HepG2 (cell line): ENCODE data around the gene COX7A2L. TPM values are rescaled to one million over a fixed set of nuclear protein-coding genes. Genes with fewer than 3 reads are reported as not detected.

Source experiments
- ATRX ChIP-seq: sonication (generic); formaldehyde crosslinking; IDR thresholded peaks from 2 replicates; pipeline ENCODE4 v1.4.0; 2020; ENCODE audit warnings: missing genetic modification reagents, borderline replicate concordance
- ELF3 ChIP-seq: IDR thresholded peaks from 2 replicates; pipeline ENCODE4 v1.6.1; 2016; ENCODE audit warnings: missing genetic modification reagents, missing compliant biosample characterization
- ETV6 ChIP-seq: sonication (generic); formaldehyde crosslinking; conservative IDR thresholded peaks from 2 replicates; pipeline ENCODE4 v1.4.0; 2020; ENCODE audit warnings: missing genetic modification reagents
- GATA4 ChIP-seq: sonication (generic); IDR thresholded peaks from 2 replicates; pipeline ENCODE4 v1.6.1; 2016; ENCODE audit warnings: antibody characterized with exemption, low read depth, borderline replicate concordance
- HOXA5 ChIP-seq: sonication (generic); formaldehyde crosslinking; IDR thresholded peaks from 2 replicates; pipeline ENCODE4 v1.4.0; 2020; ENCODE audit warnings: missing genetic modification reagents
- HOXD1 ChIP-seq: sonication (generic); formaldehyde crosslinking; IDR thresholded peaks from 2 replicates; pipeline ENCODE4 v1.5.0; 2020; ENCODE audit warnings: missing genetic modification reagents
- IKZF1 ChIP-seq: fragments of 450-650 bp; IDR thresholded peaks from 2 replicates; pipeline ENCODE4 v1.7.1; 2016
- ISX ChIP-seq: sonication (generic); formaldehyde crosslinking; conservative IDR thresholded peaks from 2 replicates; pipeline ENCODE4 v1.5.0; 2020; ENCODE audit warnings: missing genetic modification reagents
- MEF2D ChIP-seq: sonication (generic); formaldehyde crosslinking; IDR thresholded peaks from 2 replicates; pipeline ENCODE4 v1.5.1; 2020; ENCODE audit warnings: mild to moderate bottlenecking, missing genetic modification reagents
- NFATC3 ChIP-seq: sonication (generic); formaldehyde crosslinking; IDR thresholded peaks from 2 replicates; pipeline ENCODE4 v1.5.1; 2020; ENCODE audit warnings: mild to moderate bottlenecking, missing genetic modification reagents
- NFKBIZ ChIP-seq: IDR thresholded peaks from 2 replicates; pipeline ENCODE4 v1.6.1; 2018; ENCODE audit warnings: missing genetic modification reagents, missing compliant biosample characterization
- NFYC ChIP-seq: IDR thresholded peaks from 2 replicates; pipeline ENCODE4 v1.6.1; 2016; ENCODE audit warnings: missing genetic modification reagents, missing compliant biosample characterization
- PHF8 ChIP-seq: sonication (generic); formaldehyde crosslinking; IDR thresholded peaks from 2 replicates; pipeline ENCODE4 v1.5.0; 2020; ENCODE audit warnings: missing genetic modification reagents
- SAP130 ChIP-seq: IDR thresholded peaks from 2 replicates; pipeline ENCODE4 v1.6.1; 2016; ENCODE audit warnings: low read depth
- ZNF143 ChIP-seq: sonication (generic); formaldehyde crosslinking; IDR thresholded peaks from 2 replicates; pipeline ENCODE4 v1.4.0; 2020; ENCODE audit warnings: missing genetic modification reagents
- ZNF563 ChIP-seq: sonication (generic); formaldehyde crosslinking; IDR thresholded peaks from 2 replicates; pipeline ENCODE4 v1.8.0; 2022; ENCODE audit warnings: mild to moderate bottlenecking, moderate library complexity, missing genetic modification reagents
- ZNF577 ChIP-seq: sonication (generic); formaldehyde crosslinking; IDR thresholded peaks from 2 replicates; pipeline ENCODE4 v1.4.0; 2020; ENCODE audit warnings: mild to moderate bottlenecking, low read depth, missing genetic modification reagents, borderline replicate concordance
- ZNF598 ChIP-seq: sonication (generic); formaldehyde crosslinking; IDR thresholded peaks from 2 replicates; pipeline ENCODE4 v1.5.1; 2020; ENCODE audit warnings: mild to moderate bottlenecking, missing genetic modification reagents, borderline replicate concordance
- ZNF629 ChIP-seq: sonication (generic); formaldehyde crosslinking; conservative IDR thresholded peaks from 2 replicates; pipeline ENCODE4 v1.5.0; 2020; ENCODE audit warnings: missing genetic modification reagents
- ZNF720 ChIP-seq: sonication (generic); formaldehyde crosslinking; IDR thresholded peaks from 2 replicates; pipeline ENCODE4 v1.4.0; 2020; ENCODE audit warnings: missing genetic modification reagents
- ZNF746 ChIP-seq: sonication (generic); formaldehyde crosslinking; IDR thresholded peaks from 2 replicates; pipeline ENCODE4 v1.8.0; 2022; ENCODE audit warnings: mild to moderate bottlenecking, missing genetic modification reagents
- ZNF776 ChIP-seq: sonication (generic); formaldehyde crosslinking; IDR thresholded peaks from 2 replicates; pipeline ENCODE4 v1.4.0; 2020; ENCODE audit warnings: mild to moderate bottlenecking, missing genetic modification reagents
- ZNF788 ChIP-seq: sonication (generic); formaldehyde crosslinking; IDR thresholded peaks from 2 replicates; pipeline ENCODE4 v1.5.0; 2020; ENCODE audit warnings: mild to moderate bottlenecking, missing genetic modification reagents, borderline replicate concordance
- ZSCAN25 ChIP-seq: sonication (generic); formaldehyde crosslinking; IDR thresholded peaks from 2 replicates; pipeline ENCODE4 v1.8.0; 2022; ENCODE audit warnings: mild to moderate bottlenecking, missing genetic modification reagents
- polyA plus RNA-seq, 8 experiments: library from polyadenylated mRNA; depleted of rRNA in 3 of 8; stranded (reverse) in 7 of 8; unstranded in 1 of 8; fragments of >200 nt; fragmentation: Illumina TruSeq in 4 of 8; extraction: Trizol in 4 of 8; gene quantifications; 2 replicates each; pipeline versions ENCODE4 v1.2.1 to v1.2.3, GENCODE V29; 2011 to 2016; ENCODE audit warnings: low read depth in 4 of 8, missing spikeins in 1 of 8, mixed read lengths in 1 of 8; ENCODE audit not compliant: insufficient read depth in 1 of 8
- total RNA-seq, 5 experiments: library from RNA; depleted of rRNA; stranded (reverse); fragments of >200 nt; fragmentation: Illumina TruSeq; extraction: Trizol; gene quantifications; 2 replicates each; pipeline ENCODE4 v1.2.3, GENCODE V29; 2016; ENCODE audit warnings: low read depth in 1 of 5
- TF ChIP-seq, protein P1 (sequence below): sonication (generic); formaldehyde crosslinking; IDR thresholded peaks from 2 replicates; pipeline ENCODE4 v1.8.1; 2023; ENCODE audit warnings: missing genetic modification reagents, inconsistent platforms, borderline replicate concordance
- TF ChIP-seq, protein P2 (sequence below): sonication (generic); formaldehyde crosslinking; conservative IDR thresholded peaks from 2 replicates; pipeline ENCODE4 v1.4.0; 2020; ENCODE audit warnings: missing genetic modification reagents
- TF ChIP-seq, protein P3 (sequence below): IDR thresholded peaks from 2 replicates; pipeline ENCODE4 v1.6.1; 2016
- TF ChIP-seq, protein P4 (sequence below): IDR thresholded peaks from 2 replicates; pipeline ENCODE4 v1.6.1; 2016; ENCODE audit warnings: missing biosample characterization, missing genetic modification reagents, low read depth

COX7A2L gene
- total and polyA plus RNA-seq, 2 of the 13 experiments (the other 11 are each of a cell fraction or from before 2014, with no cell fraction given) = 155 to 201 TPM

DNA sequence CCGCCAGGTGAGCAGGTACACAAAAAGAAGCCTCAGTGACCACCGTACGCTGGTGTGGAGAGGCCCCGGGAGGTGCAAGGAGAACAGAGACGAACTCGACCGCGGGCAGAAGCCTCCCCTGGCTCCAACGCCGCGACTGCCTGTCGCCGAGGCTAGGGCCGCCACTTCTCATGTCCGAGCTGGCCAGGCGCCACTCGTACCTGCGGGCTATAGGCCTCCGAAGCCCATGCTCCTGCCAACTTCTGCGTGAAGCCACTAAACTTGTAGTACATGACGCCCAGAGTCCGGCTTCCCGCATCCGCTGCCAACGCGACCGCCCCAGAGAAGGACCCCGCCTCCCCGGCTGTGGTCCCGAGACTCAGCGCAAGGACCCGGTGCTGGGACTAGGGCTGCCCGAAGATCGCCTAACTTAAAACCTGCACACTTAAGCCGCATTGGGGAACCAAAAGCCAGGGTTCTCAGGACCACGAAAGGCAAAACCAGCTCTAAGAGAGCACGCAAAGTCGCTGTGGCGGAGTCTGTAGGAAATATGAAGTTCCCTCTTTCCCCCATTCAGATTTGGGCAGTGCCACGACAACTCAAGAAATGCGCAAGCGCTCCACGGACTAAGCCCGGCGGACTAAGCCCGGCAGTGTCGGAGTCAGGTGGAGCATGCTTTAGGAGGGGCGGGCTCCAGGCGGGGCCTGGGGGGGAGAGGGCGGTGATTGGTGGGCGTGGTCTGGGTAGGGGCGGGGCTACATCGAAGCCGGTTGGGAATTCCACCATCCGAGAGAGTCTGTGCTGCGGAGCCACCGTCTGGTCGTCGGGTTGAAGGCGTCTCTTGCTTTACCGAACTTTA lies at the start of gene COX7A2L (continued):
- TF ChIP-seq ZNF746 (CRISPR knock-in tag) = 0 out of 2 replicates have a peak, but pooled peaks have one; percentile 19
- TF ChIP-seq ZSCAN25 (CRISPR knock-in tag) = peak; percentile 68
- TF ChIP-seq HOXA5 (CRISPR knock-in tag) = peak; percentile 73; the same call in 1 of the 2 replicates
- peak; percentile 85 for TF ChIP-seq PHF8 (CRISPR knock-in tag)
- TF ChIP-seq ZNF577 (CRISPR knock-in tag) = no peak
- peak; percentile 94; the same call in 1 of the 2 replicates for TF ChIP-seq NFATC3 (CRISPR knock-in tag)
- peak; percentile 20; the same call in 1 of the 2 replicates for TF ChIP-seq GATA4
- TF ChIP-seq, protein P1, sequence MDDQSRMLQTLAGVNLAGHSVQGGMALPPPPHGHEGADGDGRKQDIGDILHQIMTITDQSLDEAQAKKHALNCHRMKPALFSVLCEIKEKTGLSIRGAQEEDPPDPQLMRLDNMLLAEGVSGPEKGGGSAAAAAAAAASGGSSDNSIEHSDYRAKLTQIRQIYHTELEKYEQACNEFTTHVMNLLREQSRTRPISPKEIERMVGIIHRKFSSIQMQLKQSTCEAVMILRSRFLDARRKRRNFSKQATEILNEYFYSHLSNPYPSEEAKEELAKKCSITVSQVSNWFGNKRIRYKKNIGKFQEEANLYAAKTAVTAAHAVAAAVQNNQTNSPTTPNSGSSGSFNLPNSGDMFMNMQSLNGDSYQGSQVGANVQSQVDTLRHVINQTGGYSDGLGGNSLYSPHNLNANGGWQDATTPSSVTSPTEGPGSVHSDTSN (CRISPR knock-in tag) = peak; percentile 52; the same call in 1 of the 2 replicates
- TF ChIP-seq NFYC = peak; percentile 52
- peak; percentile 94 for TF ChIP-seq ZNF598 (CRISPR knock-in tag)
- no peak; the same call in 1 of the 2 replicates for TF ChIP-seq ZNF788 (CRISPR knock-in tag)
- peak; percentile 49; the same call in 1 of the 2 replicates for TF ChIP-seq ELF3 (CRISPR knock-in tag)
- TF ChIP-seq MEF2D (CRISPR knock-in tag) = peak; percentile 87
- TF ChIP-seq ATRX (CRISPR knock-in tag) = no peak
- peak; percentile 69; the same call in 1 of the 2 replicates for TF ChIP-seq NFKBIZ (CRISPR knock-in tag)
- TF ChIP-seq ZNF776 = peak; percentile 40; the same call in 1 of the 2 replicates
- TF ChIP-seq, protein P2, sequence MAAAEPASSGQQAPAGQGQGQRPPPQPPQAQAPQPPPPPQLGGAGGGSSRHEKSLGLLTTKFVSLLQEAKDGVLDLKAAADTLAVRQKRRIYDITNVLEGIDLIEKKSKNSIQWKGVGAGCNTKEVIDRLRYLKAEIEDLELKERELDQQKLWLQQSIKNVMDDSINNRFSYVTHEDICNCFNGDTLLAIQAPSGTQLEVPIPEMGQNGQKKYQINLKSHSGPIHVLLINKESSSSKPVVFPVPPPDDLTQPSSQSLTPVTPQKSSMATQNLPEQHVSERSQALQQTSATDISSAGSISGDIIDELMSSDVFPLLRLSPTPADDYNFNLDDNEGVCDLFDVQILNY (CRISPR knock-in tag) = peak; percentile 22; the same call in 1 of the 2 replicates
- TF ChIP-seq ZNF143 (CRISPR knock-in tag) = peak; percentile 54
- TF ChIP-seq ZNF563 = peak; percentile 41; the same call in 1 of the 2 replicates
- TF ChIP-seq ZNF629 (CRISPR knock-in tag) = 0 out of 2 replicates have a peak, but pooled peaks have one; percentile 19
- TF ChIP-seq, protein P3, sequence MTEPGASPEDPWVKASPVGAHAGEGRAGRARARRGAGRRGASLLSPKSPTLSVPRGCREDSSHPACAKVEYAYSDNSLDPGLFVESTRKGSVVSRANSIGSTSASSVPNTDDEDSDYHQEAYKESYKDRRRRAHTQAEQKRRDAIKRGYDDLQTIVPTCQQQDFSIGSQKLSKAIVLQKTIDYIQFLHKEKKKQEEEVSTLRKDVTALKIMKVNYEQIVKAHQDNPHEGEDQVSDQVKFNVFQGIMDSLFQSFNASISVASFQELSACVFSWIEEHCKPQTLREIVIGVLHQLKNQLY (CRISPR knock-in tag) = peak; percentile 54; the same call in 1 of the 2 replicates
- TF ChIP-seq HOXD1 (CRISPR knock-in tag) = peak; percentile 66; the same call in 1 of the 2 replicates
- TF ChIP-seq ISX (CRISPR knock-in tag) = 0 out of 2 replicates have a peak, but pooled peaks have one; percentile 88
- TF ChIP-seq SAP130 (CRISPR knock-in tag) = peak; percentile 95
- TF ChIP-seq IKZF1 = no peak
- TF ChIP-seq, protein P4, sequence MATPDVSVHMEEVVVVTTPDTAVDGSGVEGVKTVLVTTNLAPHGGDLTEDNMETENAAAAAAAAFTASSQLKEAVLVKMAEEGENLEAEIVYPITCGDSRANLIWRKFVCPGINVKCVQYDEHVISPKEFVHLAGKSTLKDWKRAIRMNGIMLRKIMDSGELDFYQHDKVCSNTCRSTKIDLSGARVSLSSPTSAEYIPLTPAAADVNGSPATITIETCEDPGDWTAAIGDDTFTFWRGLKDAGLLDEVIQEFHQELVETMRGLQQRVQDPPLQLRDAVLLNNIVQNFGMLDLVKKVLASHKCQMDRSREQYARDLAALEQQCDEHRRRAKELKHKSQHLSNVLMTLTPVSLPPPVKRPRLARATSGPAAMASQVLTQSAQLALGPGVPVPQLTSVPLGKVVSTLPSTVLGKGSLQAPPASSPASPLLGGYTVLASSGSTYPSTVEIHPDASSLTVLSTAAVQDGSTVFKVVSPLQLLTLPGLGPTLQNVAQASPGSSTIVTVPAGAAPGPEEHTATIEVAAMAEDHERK (CRISPR knock-in tag) = no peak
- TF ChIP-seq ZNF720 (CRISPR knock-in tag) = no peak
- peak; percentile 68; the same call in 1 of the 2 replicates for TF ChIP-seq ETV6 (CRISPR knock-in tag)
